Testis (tissue), 3 donors: ENCODE results near the gene DYRK4. TPM values are rescaled to one million over a fixed set of nuclear protein-coding genes. Genes with fewer than 3 reads are reported as not detected.

ENCODE experiments used
- DNase-seq: peaks from one replicate; pipeline ENCODE4 v3.0.0-alpha.2; 2019
- H3K27ac ChIP-seq, 2 donors: fragments of 200-600 bp; sonication (generic); one replicate each; pipeline ENCODE4 v1.5.1; 2019
- H3K27me3 ChIP-seq: fragments of 200-600 bp; sonication (generic); one replicate; pipeline ENCODE4 v1.5.1; 2019
- H3K36me3 ChIP-seq: fragments of 200-600 bp; sonication (generic); one replicate; pipeline ENCODE4 v1.5.1; 2017; ENCODE audit warnings: low read depth; ENCODE audit errors: missing control alignments
- H3K4me1 ChIP-seq: fragments of 200-600 bp; sonication (generic); one replicate; pipeline ENCODE4 v1.5.1; 2019
- H3K4me3 ChIP-seq, 2 donors: fragments of 200-600 bp; sonication (generic); one replicate each; pipeline ENCODE4 v1.5.1; 2017 to 2019
- H3K9me3 ChIP-seq: fragments of 200-600 bp; sonication (generic); one replicate; pipeline ENCODE4 v1.5.1; 2017
- CTCF ChIP-seq, 3 experiments: fragments of 450-650 bp in 2 of 3; fragments of 200-600 bp in 1 of 3; sonication (generic) in 1 of 3; IDR thresholded peaks; one replicate each; pipeline ENCODE4 v1.5.1; 2016 to 2019; ENCODE audit warnings: antibody characterized with exemption in 3 of 3, mild to moderate bottlenecking in 2 of 3, moderate library complexity in 1 of 3
- POLR2A ChIP-seq: fragments of 450-650 bp; IDR thresholded peaks from one replicate; pipeline ENCODE4 v1.6.1; 2017; ENCODE audit warnings: antibody characterized with exemption, mild to moderate bottlenecking, moderate library complexity
- WGBS, 2 donors: methylation state at CpG; one replicate each; pipeline ENCODE4 v1.1.5; 2018; 5-methylcytosine and 5-hydroxymethylcytosine counted together
- intact Hi-C: fragments of 100-400 bp; cut with DNase I; formaldehyde crosslinking; loops from one replicate; pipeline ENCODE4 v1.15.1; 2023; ENCODE audit warnings: low total_unique reads
- polyA plus RNA-seq: library from polyadenylated mRNA; stranded (reverse); fragments of 350-450 nt; fragmentation: Illumina TruSeq; extraction: RNeasy Lipid Tissue Mini Kit (QIAGEN cat#74804); gene quantifications from one replicate; pipeline ENCODE4 v1.2.3, GENCODE V29; 2014; ENCODE audit warnings: low read depth, low replicate concordance; ENCODE audit not compliant: insufficient read depth
- total RNA-seq, 2 donors: library from RNA; depleted of rRNA; stranded (reverse); fragments of >200 nt; gene quantifications; one replicate each; pipeline ENCODE4 v1.2.3, GENCODE V29; 2016

Gene DYRK4
- total and polyA plus RNA-seq, 3 donors from 2014 or later, result 91.2 to 189 (median 138) TPM

GRCh38 chr12:4567073-4567881, 5.3 kb downstream of the DYRK4 start:
- DNase-seq, result no peak
- H3K4me1 ChIP-seq, result no peaks in the 10 kb centered on the region
- no peaks in the 10 kb centered on the region for H3K36me3 ChIP-seq
- WGBS, 2 donors, result 82 to 83% methylated on average over 3 of the region's 3 CpGs
- intact Hi-C loops, result no loop called here
- TF ChIP-seq POLR2A, result no peak
- no peak overlapping the region for H3K27ac ChIP-seq
- no peak overlapping the region for H3K4me3 ChIP-seq
- H3K27me3 ChIP-seq, result no peaks in the 10 kb centered on the region
- no peaks in the 10 kb centered on the region for H3K9me3 ChIP-seq

GRCh38 chr12:4569261-4569660, 7.3 kb downstream of the DYRK4 start:
- Histone ChIP-seq H3K9me3 (no peaks in the 10 kb centered on the region), H3K4me1 (no peaks in the 10 kb centered on the region), H3K27ac (no peak overlapping the region), H3K27me3 (no peaks in the 10 kb centered on the region), H3K36me3 (no peaks in the 10 kb centered on the region), H3K4me3 (no peak overlapping the region)
- TF ChIP-seq POLR2A (no peak), CTCF (IDR thresholded peaks at IDR 0.05) (no peak)
- 92 to 93% methylated on average over 4 of the region's 4 CpGs for WGBS, 2 donors
- intact Hi-C loops, result no loop called here
- DNase-seq, result no peak

GRCh38 chr12:4572680-4573079, 10.7 kb downstream of the DYRK4 start:
- Histone ChIP-seq H3K4me3 (no peak overlapping the region), H3K27me3 (no peaks in the 10 kb centered on the region), H3K36me3 (no peaks in the 10 kb centered on the region), H3K27ac (no peak overlapping the region), H3K4me1 (no peaks in the 10 kb centered on the region), H3K9me3 (no peaks in the 10 kb centered on the region)
- intact Hi-C loops, result no loop called here
- WGBS, 2 donors, result 67 to 69% methylated on average over 7 of the region's 7 CpGs
- TF ChIP-seq POLR2A (no peak), CTCF (IDR thresholded peaks at IDR 0.05) (no peak)
- DNase-seq, result no peak

- H3K27me3 ChIP-seq, result no peaks in the 10 kb centered on the region
- no peak overlapping the region for H3K4me3 ChIP-seq
- no peak overlapping the region for H3K27ac ChIP-seq
- no peaks in the 10 kb centered on the region for H3K4me1 ChIP-seq
- H3K36me3 ChIP-seq, result no peaks in the 10 kb centered on the region
- DNase-seq, result no peak
- H3K9me3 ChIP-seq, result no peaks in the 10 kb centered on the region
- intact Hi-C loops, result no loop called here
- WGBS, 2 donors, result 54 to 58% methylated on average over 8 of the region's 8 CpGs
- no peak for TF ChIP-seq POLR2A
Measured at GRCh38 chr12:4579305-4580102, 17.5 kb downstream of the DYRK4 start.

- DNase-seq, result no peak
- no peaks in the 10 kb centered on the region for H3K9me3 ChIP-seq
- no peak overlapping the region for H3K27ac ChIP-seq
- H3K4me1 ChIP-seq, result no peaks in the 10 kb centered on the region
- 30 to 56% methylated on average over 3 of the region's 3 CpGs for WGBS, 2 donors
- no peak overlapping the region for H3K4me3 ChIP-seq
- TF ChIP-seq POLR2A (no peak), CTCF (IDR thresholded peaks at IDR 0.05) (no peak)
- intact Hi-C loops, result no loop called here
- H3K27me3 ChIP-seq, result no peaks in the 10 kb centered on the region
- H3K36me3 ChIP-seq, result no peaks in the 10 kb centered on the region
Measured at GRCh38 chr12:4580281-4580688, 18.3 kb downstream of the DYRK4 start.
